Esophagus mucosa (tissue), 1 donor: ENCODE results near the gene TXNRD1. TPM values are rescaled to one million over a fixed set of nuclear protein-coding genes. Genes with fewer than 3 reads are reported as not detected.
A peak's percentile ranks its signal among the peaks of the same experiment; 100 is the strongest.
"Not testable (repeated sequence)": the region's sequence is repeated elsewhere in the genome, so short reads cannot be mapped to it uniquely, and the experiment has no call there.

Source experiments
- ATAC-seq: fragments of 200-7000 bp; cut with Tn5 transposase; one replicate; pipeline ENCODE4 v1.9.1; 2020
- total RNA-seq: library from RNA; stranded (reverse); gene quantifications from one replicate; pipeline ENCODE4 v1.2.4, GENCODE V29; 2023
- donor health status: DM: yes; HTN: yes; CAD: no.

Gene TXNRD1
- total RNA-seq, 1 donor from 2014 or later = 8.7 TPM

- no peak for ATAC-seq
Measured at GRCh38 chr12:104281636-104282035, 66.1 kb downstream of the TXNRD1 start.

- ATAC-seq = no peak
Measured at GRCh38 chr12:104282109-104282508, 66.5 kb downstream of the TXNRD1 start.

GRCh38 chr12:104285740-104286515 lies 70.3 kb downstream of the TXNRD1 start:
- peak; percentile 62 for ATAC-seq

GRCh38 chr12:104286516-104287482 lies 71.2 kb downstream of the TXNRD1 start:
- peak; percentile 92 for ATAC-seq

GRCh38 chr12:104288635-104289274 lies 73.2 kb downstream of the TXNRD1 start:
- peak; percentile 68 for ATAC-seq

GRCh38 chr12:104290320-104290719 lies 74.7 kb downstream of the TXNRD1 start:
- ATAC-seq = no peak

GRCh38 chr12:104290855-104291254 lies 75.3 kb downstream of the TXNRD1 start:
- ATAC-seq = no peak

- no peak for ATAC-seq
Measured at GRCh38 chr12:104291867-104292524, 76.4 kb downstream of the TXNRD1 start.

- ATAC-seq = no peak
Measured at GRCh38 chr12:104292872-104293794, 77.6 kb downstream of the TXNRD1 start.

- not testable (repeated sequence) for ATAC-seq
Measured at GRCh38 chr12:104294158-104294859, 78.7 kb downstream of the TXNRD1 start.

GRCh38 chr12:104294927-104295668 lies 79.5 kb downstream of the TXNRD1 start:
- ATAC-seq = peak; percentile 73

GRCh38 chr12:104295954-104296353 lies 80.4 kb downstream of the TXNRD1 start:
- no peak for ATAC-seq

- ATAC-seq = no peak
Measured at GRCh38 chr12:104296718-104297117, 81.1 kb downstream of the TXNRD1 start.

GRCh38 chr12:104297477-104298113 lies 82.0 kb downstream of the TXNRD1 start:
- no peak for ATAC-seq

- no peak for ATAC-seq
Measured at GRCh38 chr12:104299842-104300481, 84.4 kb downstream of the TXNRD1 start.

- peak; percentile 98 for ATAC-seq
Measured at GRCh38 chr12:104303538-104304151, 88.1 kb downstream of the TXNRD1 start, which contains the start of gene EID3. Gene EID3 (plus strand): TSS chr12:104303739. CDS start chr12:104303935, 196 bp downstream.

GRCh38 chr12:104304261-104305009 lies 88.9 kb downstream of the TXNRD1 start:
- no peak for ATAC-seq
